ENCODE measurements around the gene HMG20A.

The HMG20A gene

GRCh38 chr15:77480859-77481633 lies 60.4 kb downstream of the HMG20A start:
- no peak for DNase-seq

DNA sequence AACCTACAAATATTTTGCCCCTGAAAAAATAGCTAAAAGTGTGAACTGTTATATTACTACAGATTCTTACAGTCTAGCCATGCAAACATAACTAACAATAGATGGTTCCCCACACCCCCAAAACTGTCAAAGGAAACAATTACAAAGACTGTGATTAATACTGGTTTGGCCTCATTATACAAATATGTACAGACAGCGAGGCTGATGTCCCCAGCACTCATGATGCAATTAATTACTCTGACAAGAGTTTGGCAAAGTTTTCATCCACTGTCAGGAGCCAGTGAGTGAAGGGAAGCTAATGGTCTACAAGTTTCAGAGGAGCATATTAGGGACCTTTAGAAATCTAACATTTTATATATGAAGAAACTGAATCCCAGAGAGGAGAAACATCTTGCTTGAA lies 61.0 kb downstream of the HMG20A start:
- no peak for DNase-seq

DNA sequence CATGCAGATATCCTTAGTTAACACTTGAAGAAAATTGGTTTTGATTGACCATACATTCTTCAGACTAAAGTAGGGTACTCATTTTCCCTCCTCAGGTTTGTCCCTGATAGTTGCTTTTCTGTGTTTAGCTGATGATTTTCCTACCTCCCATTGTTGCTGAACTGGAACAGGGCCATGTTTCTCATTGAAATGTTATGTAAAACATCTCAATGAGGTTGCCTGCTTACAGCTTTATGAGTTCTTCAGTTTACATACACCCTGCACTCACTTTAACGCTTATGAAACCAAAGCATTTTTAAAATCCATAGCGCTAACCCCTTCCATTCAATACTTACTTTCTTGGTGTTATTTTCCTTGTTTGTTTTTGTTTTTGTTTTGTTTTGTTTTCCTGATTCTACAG lies 61.9 kb downstream of the HMG20A start:
- DNase-seq = no peak

- DNase-seq = no peak
These were observed 62.9 kb downstream of the HMG20A start for GRCh38 chr15:77483425-77484140.

GRCh38 chr15:77484994-77485393 lies 64.3 kb downstream of the HMG20A start:
- DNase-seq = no peak

DNA sequence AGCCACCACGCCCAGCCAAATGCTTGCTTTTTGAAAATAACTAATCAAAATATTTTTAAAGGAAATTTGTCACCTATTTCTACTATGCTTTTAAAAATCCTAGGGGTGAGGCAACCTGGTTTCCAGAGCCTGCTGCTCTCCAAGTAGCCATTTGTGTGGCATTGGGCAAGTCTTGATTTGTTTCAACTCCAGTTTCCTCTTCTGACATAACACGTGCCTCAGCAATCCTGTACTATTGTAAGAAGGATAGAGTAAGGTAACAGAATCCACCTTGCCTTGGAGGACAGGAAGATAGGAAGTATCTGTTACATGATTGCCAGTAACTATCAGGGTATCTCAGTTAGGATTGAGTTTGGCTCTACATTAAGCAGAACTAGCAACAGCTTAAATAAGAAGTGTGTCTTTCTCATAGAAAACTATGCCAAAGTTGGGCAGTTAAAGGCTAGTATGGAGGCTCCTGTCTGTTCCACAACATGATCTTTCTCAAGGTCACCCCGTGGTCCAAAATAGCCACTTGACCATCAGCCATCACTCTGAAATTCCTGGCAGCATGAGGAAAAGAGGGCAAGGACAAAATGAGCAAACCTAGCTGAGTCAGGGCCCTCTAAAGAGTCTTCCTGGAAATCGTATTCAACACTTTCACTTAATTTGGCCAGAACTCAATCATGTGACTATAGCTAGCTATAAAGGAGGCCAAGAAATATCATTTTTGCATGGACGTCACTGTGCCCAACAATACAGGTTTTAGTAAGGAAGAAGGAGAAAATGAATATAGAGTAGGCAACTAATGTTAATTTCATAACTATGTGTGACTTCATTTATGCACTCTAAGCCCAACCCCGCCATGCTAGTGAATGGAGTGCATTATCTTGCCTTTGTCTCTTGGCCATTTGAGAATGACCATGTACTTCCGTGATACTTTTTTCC lies 66.1 kb downstream of the HMG20A start:
- no peak for DNase-seq

- no peak for DNase-seq
These were observed 66.8 kb downstream of the HMG20A start for GRCh38 chr15:77487469-77487842.

GRCh38 chr15:77487888-77488287 lies 67.2 kb downstream of the HMG20A start:
- DNase-seq = no peak

- no peak for DNase-seq
These were observed 69.0 kb downstream of the HMG20A start for GRCh38 chr15:77489647-77490046.

- DNase-seq = no peak
These were observed 72.7 kb downstream of the HMG20A start for GRCh38 chr15:77493324-77493907.

DNA sequence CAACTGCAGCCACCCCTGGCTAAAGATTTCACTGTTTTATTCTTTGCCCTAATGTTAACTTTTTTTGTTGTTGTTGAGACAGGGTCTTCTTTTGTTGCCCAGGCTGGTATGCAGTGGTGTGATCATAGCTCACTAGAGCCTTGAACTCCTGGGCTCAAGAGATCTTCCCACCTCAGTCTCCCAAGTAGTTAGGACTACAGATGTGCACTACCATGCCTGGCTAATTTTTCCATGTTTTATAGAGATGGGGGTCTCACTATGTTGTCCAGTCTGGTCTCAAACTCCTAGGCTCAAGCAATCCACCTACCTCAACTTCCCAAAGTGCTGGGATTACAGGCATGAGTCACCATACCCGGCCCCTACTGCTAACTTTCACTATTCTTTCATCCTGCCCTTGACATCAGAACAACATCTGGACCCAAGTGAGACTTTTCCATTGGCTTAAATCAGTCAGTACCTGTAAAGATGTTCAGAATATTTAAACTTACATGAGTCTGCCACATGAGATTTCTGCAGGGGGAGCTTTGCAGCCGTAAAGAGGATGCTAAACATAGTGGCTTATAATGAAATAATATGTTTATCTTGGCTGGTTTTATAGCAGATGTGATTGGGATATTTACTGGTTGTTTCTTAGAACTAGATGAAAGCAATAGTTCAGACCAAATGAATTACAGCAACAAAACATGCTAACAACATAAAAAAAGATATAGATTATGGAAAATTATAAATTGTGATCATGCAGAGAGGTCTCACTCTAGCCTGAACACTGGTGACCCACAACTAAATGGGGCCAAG lies 73.6 kb downstream of the HMG20A start:
- no peak for DNase-seq

DNA sequence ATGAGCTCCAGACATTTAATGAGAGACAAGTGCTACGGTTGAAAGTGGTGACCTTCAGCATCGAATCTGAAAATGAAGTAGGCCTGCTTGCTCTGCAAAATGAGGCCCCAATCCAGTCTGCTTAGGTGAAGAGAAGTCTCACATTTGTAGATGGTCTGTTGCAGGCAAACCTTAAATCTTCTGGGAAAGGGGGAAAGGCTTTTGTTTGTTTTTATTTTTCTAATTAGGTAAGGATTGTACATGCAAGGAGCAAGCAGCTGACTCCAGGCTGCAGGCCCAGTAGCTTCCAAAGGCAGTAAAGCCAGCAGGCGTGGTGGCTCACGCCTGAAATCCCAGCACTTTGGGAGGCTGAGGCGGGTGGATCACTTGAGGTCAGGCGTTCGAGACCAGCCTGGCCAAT lies 74.3 kb downstream of the HMG20A start:
- no peak for DNase-seq

GRCh38 chr15:77495838-77496596 lies 75.3 kb downstream of the HMG20A start:
- no peak for DNase-seq

GRCh38 chr15:77496715-77497109 lies 76.0 kb downstream of the HMG20A start:
- peak; percentile 76 for DNase-seq

- no peak for DNase-seq
These were observed 76.5 kb downstream of the HMG20A start for GRCh38 chr15:77497110-77497737.

- no peak for DNase-seq
These were observed 77.3 kb downstream of the HMG20A start for GRCh38 chr15:77497942-77498361.

DNA sequence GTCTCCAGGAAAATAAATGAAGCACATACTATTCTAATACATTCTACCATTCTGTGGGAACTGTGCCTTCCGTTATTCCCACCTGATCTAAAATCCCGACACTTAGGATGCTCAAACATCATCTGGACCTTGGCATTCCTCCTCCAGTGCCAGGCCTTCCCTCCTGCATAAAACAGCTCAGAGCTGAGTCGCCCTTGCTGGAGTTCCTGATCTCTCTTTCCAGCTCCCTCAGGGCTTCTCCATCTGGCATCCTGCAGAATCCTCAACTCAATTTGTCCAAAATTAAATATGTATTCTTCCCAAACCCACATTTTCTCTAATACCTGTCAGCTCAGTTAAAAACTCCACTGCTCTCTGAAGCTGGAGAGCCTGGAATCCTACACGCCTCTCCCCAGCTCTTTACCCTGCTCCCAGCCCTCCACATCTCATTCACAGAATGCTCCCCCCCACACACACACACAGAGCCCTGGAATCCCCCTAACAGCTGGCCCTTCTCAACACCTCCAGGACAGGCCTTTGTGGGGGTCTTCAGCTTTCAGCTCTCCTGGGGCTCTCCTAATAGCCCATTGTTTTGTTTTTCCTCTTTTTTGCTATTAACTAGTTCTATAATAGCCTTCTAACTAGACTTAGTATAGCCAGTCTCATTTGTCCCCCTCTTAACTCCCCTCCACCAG lies 78.5 kb downstream of the HMG20A start:
- no peak for DNase-seq

DNA sequence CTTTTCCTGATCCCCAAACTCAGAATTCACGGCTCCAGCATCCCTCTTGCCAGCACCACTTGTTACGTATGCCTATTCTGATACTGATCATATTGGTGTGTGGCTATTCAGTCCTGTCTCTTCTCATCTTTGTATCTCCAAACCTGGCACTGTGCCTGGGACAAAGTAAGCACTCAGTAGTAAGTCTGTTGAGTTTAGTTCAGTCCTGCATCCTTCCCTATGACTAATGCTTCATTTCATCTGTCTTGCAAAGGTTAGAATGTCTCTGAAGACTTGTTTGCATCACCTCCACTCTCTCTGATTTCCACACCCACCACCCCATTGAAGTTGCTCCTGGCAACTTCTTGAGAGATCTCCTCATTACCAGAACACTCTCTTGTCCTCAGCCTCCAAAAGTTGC lies 80.3 kb downstream of the HMG20A start:
- no peak for DNase-seq

- DNase-seq = no peak
These were observed 81.8 kb downstream of the HMG20A start for GRCh38 chr15:77502379-77503095.

DNA sequence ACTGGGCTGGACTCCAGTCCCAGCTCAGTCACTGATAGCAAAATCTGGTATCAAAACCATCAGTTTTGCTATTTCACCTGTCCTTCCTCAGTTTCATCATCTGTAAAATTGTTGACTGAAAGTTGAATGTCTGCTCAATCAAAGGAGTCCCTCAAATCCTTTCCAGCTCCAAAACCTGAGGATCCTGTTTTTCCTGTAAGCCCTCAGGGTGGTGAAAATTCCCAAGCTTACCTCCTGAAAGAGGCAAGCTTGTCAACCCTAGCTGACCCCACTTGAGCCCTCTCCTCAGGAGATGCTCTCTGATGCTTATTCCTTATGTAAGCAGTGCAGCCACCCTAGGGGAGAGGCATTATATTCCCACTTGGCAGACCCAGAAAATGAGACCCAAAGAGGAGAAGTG lies 82.6 kb downstream of the HMG20A start:
- no peak for DNase-seq
